ENCODE results near the gene PLCXD1.

DNA sequence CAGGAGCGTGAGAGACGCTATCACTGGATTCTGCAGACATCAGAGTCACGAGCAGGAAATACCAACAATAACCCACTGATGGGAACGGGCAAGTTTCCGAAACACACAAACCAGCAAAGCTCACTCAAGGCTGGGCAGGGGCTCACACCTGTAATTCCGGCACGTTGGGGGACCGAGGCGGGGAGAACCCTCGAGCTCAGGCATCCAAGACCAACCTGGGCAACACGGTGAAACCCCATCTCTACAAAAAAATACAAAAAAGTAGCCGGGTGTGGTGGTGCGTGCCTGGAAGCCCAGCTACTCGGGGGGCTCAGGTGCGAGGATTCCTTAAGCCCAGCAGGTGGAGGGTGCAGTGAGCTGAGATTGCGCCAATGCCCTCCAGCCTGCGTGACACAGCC is 54.6 kb downstream of the PLCXD1 start:
- TF ChIP-seq POLR2A (IDR thresholded peaks at IDR 0.05; ENCODE audit: low read depth) (no peak), EP300 (IDR thresholded peaks at IDR 0.05) (no peak), POLR2AphosphoS5 (IDR thresholded peaks at IDR 0.05) (no peak)
- TF ChIP-seq, protein P1, sequence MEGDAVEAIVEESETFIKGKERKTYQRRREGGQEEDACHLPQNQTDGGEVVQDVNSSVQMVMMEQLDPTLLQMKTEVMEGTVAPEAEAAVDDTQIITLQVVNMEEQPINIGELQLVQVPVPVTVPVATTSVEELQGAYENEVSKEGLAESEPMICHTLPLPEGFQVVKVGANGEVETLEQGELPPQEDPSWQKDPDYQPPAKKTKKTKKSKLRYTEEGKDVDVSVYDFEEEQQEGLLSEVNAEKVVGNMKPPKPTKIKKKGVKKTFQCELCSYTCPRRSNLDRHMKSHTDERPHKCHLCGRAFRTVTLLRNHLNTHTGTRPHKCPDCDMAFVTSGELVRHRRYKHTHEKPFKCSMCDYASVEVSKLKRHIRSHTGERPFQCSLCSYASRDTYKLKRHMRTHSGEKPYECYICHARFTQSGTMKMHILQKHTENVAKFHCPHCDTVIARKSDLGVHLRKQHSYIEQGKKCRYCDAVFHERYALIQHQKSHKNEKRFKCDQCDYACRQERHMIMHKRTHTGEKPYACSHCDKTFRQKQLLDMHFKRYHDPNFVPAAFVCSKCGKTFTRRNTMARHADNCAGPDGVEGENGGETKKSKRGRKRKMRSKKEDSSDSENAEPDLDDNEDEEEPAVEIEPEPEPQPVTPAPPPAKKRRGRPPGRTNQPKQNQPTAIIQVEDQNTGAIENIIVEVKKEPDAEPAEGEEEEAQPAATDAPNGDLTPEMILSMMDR (IDR thresholded peaks at IDR 0.05): no peak
